GM06990 (cell line): Measurements from ENCODE around the gene CYRIA.

Source experiments
- DNase-seq: peaks from one replicate; pipeline ENCODE4 v3.0.0-alpha.2; 2011; ENCODE audit not compliant: insufficient read length; ENCODE audit errors: extremely low read depth
- H3K27me3 ChIP-seq: replicated peaks from 2 replicates; pipeline ENCODE4 v1.6.0; 2011; ENCODE audit warnings: low read length; ENCODE audit not compliant: control insufficient read depth, insufficient read depth
- H3K36me3 ChIP-seq: 2 replicates; pipeline ENCODE4 v1.5.1; 2011; ENCODE audit warnings: low read length; ENCODE audit not compliant: control insufficient read depth, insufficient read depth
- H3K4me3 ChIP-seq: replicated peaks from 2 replicates; pipeline ENCODE4 v1.5.1; 2011; ENCODE audit warnings: low read depth, mild to moderate bottlenecking, control low read depth, low read length
- CTCF ChIP-seq: IDR thresholded peaks from 2 replicates; pipeline ENCODE4 v1.5.1; 2011; ENCODE audit warnings: low read length, control low read depth, mild to moderate bottlenecking, inconsistent platforms; ENCODE audit not compliant: insufficient read depth, poor library complexity, severe bottlenecking

CYRIA gene

GRCh38 chr2:16680781-16681180, 15.1 kb upstream of the CYRIA start:
- no peaks in the 10 kb centered on the region; the same call in 1 of the 2 replicates for H3K27me3 ChIP-seq
- DNase-seq, result no peak
- H3K36me3 ChIP-seq, result no peaks in the 10 kb centered on the region
- TF ChIP-seq CTCF, result no peak
- no peak overlapping the region for H3K4me3 ChIP-seq

GRCh38 chr2:16680304-16680703, 14.7 kb upstream of the CYRIA start:
- no peak for TF ChIP-seq CTCF
- DNase-seq, result no peak
- H3K36me3 ChIP-seq, result no peaks in the 10 kb centered on the region
- no peaks in the 10 kb centered on the region; the same call in 1 of the 2 replicates for H3K27me3 ChIP-seq
- H3K4me3 ChIP-seq, result no peak overlapping the region

GRCh38 chr2:16678964-16679363, 13.3 kb upstream of the CYRIA start:
- Histone ChIP-seq H3K4me3 (no peak overlapping the region), H3K36me3 (no peaks in the 10 kb centered on the region), H3K27me3 (no peaks in the 10 kb centered on the region; the same call in 1 of the 2 replicates)
- TF ChIP-seq CTCF, result no peak
- DNase-seq, result no peak

- DNase-seq, result no peak
- no peak overlapping the region for H3K4me3 ChIP-seq
- no peaks in the 10 kb centered on the region; the same call in 1 of the 2 replicates for H3K27me3 ChIP-seq
- TF ChIP-seq CTCF, result no peak
- H3K36me3 ChIP-seq, result no peaks in the 10 kb centered on the region
Observed at GRCh38 chr2:16677875-16678274, 12.2 kb upstream of the CYRIA start.

- no peak for TF ChIP-seq CTCF
- no peak for DNase-seq
- Histone ChIP-seq H3K27me3 (no peaks in the 10 kb centered on the region; the same call in 1 of the 2 replicates), H3K4me3 (no peak overlapping the region), H3K36me3 (no peaks in the 10 kb centered on the region)
Observed at GRCh38 chr2:16675781-16676180, 10.1 kb upstream of the CYRIA start.

- TF ChIP-seq CTCF, result no peak
- Histone ChIP-seq H3K4me3 (no peak overlapping the region), H3K36me3 (no peaks in the 10 kb centered on the region)
Observed at GRCh38 chr2:16674154-16674553, 8.5 kb upstream of the CYRIA start.

More at GRCh38 chr2:16674154-16674553, 8.5 kb upstream of the CYRIA start:
- no peaks in the 10 kb centered on the region; the same call in none of the 2 replicates for H3K27me3 ChIP-seq
- no peak for DNase-seq
